ENCODE data around the gene RAP1GAP2.

GRCh38 chr17:2894782-2895181 lies 98.5 kb downstream of the RAP1GAP2 start:
- TF ChIP-seq POLR2A (IDR thresholded peaks at IDR 0.05; ENCODE audit: low read depth, low read length) = no peak
- no peak for TF ChIP-seq TAF1 (IDR thresholded peaks at IDR 0.05; ENCODE audit: low read depth, low read length)
